NOMO-1 treated with DMSO at 0.1 percent for 48 hours (cell line): ENCODE results near the gene UNG.

Experiments used
- DNase-seq: peaks from one replicate; lab custom pipeline; 2025; ENCODE audit not compliant: unreplicated experiment; lab: John Stamatoyannopoulos, UW

UNG gene

DNA sequence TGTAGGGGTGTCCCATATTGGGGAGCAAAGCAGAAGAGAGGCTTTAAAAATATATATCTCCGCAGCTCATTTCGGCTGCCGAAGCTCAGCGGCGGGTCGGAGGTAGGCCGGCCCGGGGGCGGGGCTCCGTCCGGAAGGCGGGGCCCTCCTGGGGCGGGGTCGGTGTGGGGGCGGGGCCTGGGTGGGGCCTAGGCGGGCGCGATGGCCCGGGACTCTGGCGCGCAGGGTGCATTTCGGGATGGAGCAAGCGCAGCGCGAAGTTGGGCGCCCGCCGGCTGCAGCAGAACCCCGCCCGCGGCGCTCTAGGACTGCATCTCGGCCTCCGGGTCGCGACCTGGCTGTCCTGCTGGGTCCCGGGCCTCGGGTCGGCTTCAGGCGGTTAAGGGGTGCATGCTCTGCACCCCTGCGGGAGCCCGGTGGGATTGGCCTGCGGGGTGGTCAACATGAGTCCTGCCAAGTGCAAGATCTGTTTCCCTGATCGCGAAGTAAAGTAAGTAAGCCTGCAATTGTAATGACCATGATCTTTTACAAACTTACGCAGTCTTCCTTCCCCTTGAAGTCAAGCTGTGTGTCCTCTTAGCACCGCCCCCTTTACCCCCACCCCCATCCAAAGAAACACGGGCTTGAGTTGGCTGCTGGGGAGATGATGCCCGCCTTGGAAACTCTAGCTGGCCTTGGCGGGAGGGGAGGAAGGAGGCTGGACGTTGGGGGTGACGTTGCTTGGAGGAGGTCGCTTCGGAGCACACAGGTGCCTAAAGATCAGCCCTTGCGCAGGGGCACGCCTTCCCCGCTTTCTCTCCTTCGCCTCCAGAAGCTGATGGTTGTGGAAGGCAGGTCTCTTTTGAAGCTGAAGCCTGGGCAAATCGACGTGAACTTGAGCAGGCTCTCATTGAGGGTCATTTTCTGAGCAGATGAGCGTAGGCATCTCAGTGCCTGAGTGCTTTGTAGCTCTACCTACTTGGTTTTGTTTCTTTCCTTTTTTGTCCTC lies 57.3 kb downstream of the UNG start:
- peak; percentile 72 for DNase-seq

GRCh38 chr12:109156036-109156435 lies 58.6 kb downstream of the UNG start:
- DNase-seq, result no peak

DNA sequence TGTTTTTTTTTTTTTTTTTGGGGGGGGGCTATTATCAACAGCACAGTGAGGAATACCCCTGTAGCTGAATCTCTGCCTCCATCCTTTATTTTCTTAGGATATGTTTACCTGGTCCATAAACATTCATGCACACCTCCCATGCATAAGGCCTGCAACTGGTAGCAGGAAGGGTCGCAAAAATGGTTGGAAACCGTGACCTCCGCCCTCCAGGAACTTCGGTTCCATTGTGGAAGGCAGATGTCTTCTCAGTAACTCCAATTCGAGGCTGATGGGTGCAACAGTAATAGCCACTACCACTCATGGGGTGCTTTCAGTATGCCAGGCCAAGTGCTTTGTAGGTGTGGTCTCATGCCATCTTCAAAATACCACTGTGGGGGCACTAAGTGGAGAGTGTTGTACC lies 59.2 kb downstream of the UNG start:
- DNase-seq, result no peak

DNA sequence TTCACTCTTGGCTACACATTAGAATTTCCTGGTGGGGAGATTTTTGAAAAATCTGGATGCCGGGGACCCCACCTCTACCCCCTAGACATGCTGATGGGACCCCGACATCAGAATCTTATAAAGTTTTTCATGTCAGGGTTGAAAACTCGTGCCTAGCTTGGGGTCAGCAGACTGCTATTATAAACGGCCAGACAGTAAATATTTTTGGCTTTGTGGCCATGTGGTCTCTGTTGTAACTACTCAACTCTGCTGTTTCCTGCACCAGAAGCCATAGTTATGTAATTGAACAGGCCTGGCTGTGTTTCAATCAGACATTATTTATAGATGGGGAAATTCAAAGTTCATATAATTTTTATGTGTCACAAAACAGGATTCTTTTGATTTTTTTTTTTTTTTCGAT lies 60.6 kb downstream of the UNG start:
- peak; percentile 16 for DNase-seq

DNA sequence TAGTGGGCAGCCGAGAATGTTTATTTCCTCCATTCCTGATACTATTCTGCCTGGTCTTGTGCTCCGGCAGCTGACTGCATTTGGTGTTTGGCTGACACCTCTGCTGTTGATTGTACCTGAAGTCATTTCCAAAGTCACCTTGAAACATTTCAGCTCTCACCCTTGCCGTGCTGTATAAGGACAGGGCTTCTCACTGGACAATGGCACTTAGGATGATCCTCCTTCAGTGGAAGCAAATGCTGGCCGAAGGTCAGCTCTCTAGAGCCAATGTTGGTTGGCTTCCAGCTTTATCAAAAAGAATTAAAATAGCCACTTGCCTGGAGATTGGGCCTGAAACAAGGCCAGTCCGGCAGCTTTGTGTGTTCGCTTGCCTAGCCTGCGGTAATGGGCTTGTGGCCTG lies 63.0 kb downstream of the UNG start:
- no peak for DNase-seq
